Naive thymus-derived CD8-positive, alpha-beta T cell (primary cell): ENCODE data around the gene HOXB5. TPM values are rescaled to one million over a fixed set of nuclear protein-coding genes. Genes with fewer than 3 reads are reported as not detected.

Experiments used
- ATAC-seq, 2 donors: fragments of 150-1000 bp; cut with Tn5 transposase in 1 of 2; sonication (Bioruptor Pico), chemical (Tn5 transposase) in 1 of 2; 1 replicate in 1 of 2; 2 replicates in 1 of 2; pipeline ENCODE4 v1.10.0; 2021; ENCODE audit warnings: mild to moderate bottlenecking in 2 of 2, moderate library complexity in 2 of 2
- POLR2A ChIA-PET: fragments of 350-600 bp; sonication (Branson Sonifier 250); formaldehyde crosslinking; loops from one replicate; lab custom pipeline; 2021; ENCODE audit warnings: antibody characterized with exemption; lab: Charles Lee
- DNase-seq, 10 donors: peaks; one replicate each; pipeline versions ENCODE4 v3.0.0 to v3.0.0-alpha.2; 2020 to 2022
- H3K27ac Mint-ChIP-seq, 10 donors: one replicate each; pipeline ENCODE4 v1.8.0; 2020 to 2022; ENCODE audit warnings: mild to moderate bottlenecking in 10 of 10, mixed read lengths in 10 of 10, moderate library complexity in 4 of 10, inconsistent platforms in 1 of 10
- H3K27me3 Mint-ChIP-seq, 5 donors: one replicate each; pipeline ENCODE4 v1.8.0; 2021 to 2022; ENCODE audit warnings: mixed read lengths in 5 of 5
- H3K36me3 Mint-ChIP-seq, 3 donors: one replicate each; pipeline ENCODE4 v1.8.0; 2020 to 2022; ENCODE audit warnings: mixed read lengths in 3 of 3, mild to moderate bottlenecking in 2 of 3, inconsistent platforms in 1 of 3
- H3K4me1 Mint-ChIP-seq, 4 donors: one replicate each; pipeline ENCODE4 v1.8.0; 2021 to 2022; ENCODE audit warnings: mixed read lengths in 4 of 4
- H3K4me3 Mint-ChIP-seq, 10 donors: one replicate each; pipeline ENCODE4 v1.8.0; 2020 to 2022; ENCODE audit warnings: mild to moderate bottlenecking in 10 of 10, mixed read lengths in 10 of 10, moderate library complexity in 6 of 10, inconsistent platforms in 1 of 10
- H3K9me3 Mint-ChIP-seq, 9 donors: one replicate each; pipeline ENCODE4 v1.8.0; 2020 to 2022; ENCODE audit warnings: mixed read lengths in 9 of 9, mild to moderate bottlenecking in 3 of 9, inconsistent platforms in 1 of 9, moderate library complexity in 1 of 9
- polyA plus RNA-seq, 3 donors: library from polyadenylated mRNA; unstranded; fragments of 300-500 nt; fragmentation: Illumina TruSeq; gene quantifications; one replicate each; pipeline ENCODE4 v1.2.3, GENCODE V29; 2021
- total RNA-seq, 8 experiments: library from RNA in 2 of 8; stranded (reverse) in 2 of 8; gene quantifications; one replicate each; pipeline ENCODE4 v1.2.3 and lab custom pipeline; 2021 to 2026

Gene HOXB5
- total and polyA plus RNA-seq, 5 experiments from 2014 or later: not detected

DNA sequence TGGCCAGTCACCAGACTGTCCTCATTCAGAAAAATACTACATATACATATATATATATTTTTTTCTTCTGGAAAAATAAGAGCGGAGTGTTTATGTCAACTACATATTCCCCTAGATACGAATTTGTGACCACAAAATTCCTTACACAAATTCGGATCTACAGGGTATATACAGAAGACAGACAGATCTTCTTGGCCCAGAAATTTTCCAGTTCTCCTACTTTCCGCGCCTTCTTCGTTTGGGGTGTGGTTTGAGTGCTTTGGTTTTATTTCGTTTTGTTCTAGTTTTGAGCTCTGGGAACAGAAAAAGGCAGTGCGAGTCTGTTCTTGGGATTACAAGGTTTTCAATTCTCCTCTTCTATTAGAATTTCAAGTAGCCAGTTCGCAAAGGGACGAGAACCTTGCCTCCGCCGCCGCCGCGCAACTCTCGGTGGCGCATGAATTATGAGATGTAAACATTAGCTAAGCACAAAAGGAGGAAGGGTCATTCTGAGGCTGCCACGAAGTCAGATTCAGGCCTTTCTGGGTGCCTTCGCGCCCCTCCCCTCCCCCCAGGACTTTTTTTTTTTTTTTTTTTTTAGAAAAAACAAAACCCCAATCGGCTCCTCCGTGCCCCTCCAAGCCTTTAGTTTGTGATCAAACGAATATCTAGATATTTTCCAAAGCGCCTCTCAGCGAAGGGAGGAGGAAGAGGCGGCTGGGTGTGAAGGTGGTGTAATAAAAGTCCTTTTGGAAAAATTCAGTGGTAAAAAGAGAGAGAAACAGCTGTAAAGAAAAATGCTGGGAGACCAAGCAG lies 13.6 kb downstream of the HOXB5 start:
- H3K4me3 Mint-ChIP-seq: peak overlapping the region in 9 of 10 donors; percentile 53 to 96 (median 87)
- peaks cover 0 to 2% (median 0%) of the 10 kb centered on the region in 3 donors for H3K36me3 Mint-ChIP-seq
- DNase-seq (no peak), ATAC-seq (no peak)
- POLR2A ChIA-PET: interaction anchor here (0.6 to 0.7 kb wide), 2 partner anchors 34 to 128 kb away, joined by 3 to 4 read pairs; no protein-coding TSS in a partner anchor
- H3K9me3 Mint-ChIP-seq: no peaks in the 10 kb centered on the region
- H3K27me3 Mint-ChIP-seq: peaks cover 41 to 76% (median 60%) of the 10 kb centered on the region in 5 donors
- H3K4me1 Mint-ChIP-seq: peaks cover 13 to 62% (median 45%) of the 10 kb centered on the region in 4 donors
- H3K27ac Mint-ChIP-seq: no peak overlapping the region

DNA sequence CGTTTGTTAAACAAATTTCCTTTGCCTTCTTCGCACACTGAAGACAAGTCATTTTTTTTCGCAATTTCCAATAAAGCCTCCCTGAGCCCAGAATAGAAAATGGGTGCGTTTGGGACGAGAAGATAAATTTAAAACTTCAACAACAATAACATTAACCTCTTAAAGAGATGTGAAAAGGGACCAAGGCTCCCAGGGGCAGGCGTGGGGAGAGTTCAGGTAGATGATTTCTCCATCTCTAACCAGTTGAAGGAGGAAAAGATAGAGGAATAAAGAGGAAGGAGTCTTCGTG lies 14.2 kb downstream of the HOXB5 start:
- Mint-ChIP-seq H3K27me3 (peaks cover 39 to 70% (median 55%) of the 10 kb centered on the region in 5 donors), H3K9me3 (no peaks in the 10 kb centered on the region), H3K4me3 (peak overlapping the region; percentile 86 to 96 (median 90)), H3K36me3 (no peaks in the 10 kb centered on the region), H3K27ac (peak overlapping the region in 1 of 10 donors; percentile 53), H3K4me1 (peaks cover 11 to 62% (median 42%) of the 10 kb centered on the region in 4 donors)
- POLR2A ChIA-PET: interaction anchor here (0.9 kb wide), 1 partner anchor 38 kb away, joined by 6 read pairs; no protein-coding TSS in a partner anchor
- DNase-seq (no peak), ATAC-seq (no peak)

DNA sequence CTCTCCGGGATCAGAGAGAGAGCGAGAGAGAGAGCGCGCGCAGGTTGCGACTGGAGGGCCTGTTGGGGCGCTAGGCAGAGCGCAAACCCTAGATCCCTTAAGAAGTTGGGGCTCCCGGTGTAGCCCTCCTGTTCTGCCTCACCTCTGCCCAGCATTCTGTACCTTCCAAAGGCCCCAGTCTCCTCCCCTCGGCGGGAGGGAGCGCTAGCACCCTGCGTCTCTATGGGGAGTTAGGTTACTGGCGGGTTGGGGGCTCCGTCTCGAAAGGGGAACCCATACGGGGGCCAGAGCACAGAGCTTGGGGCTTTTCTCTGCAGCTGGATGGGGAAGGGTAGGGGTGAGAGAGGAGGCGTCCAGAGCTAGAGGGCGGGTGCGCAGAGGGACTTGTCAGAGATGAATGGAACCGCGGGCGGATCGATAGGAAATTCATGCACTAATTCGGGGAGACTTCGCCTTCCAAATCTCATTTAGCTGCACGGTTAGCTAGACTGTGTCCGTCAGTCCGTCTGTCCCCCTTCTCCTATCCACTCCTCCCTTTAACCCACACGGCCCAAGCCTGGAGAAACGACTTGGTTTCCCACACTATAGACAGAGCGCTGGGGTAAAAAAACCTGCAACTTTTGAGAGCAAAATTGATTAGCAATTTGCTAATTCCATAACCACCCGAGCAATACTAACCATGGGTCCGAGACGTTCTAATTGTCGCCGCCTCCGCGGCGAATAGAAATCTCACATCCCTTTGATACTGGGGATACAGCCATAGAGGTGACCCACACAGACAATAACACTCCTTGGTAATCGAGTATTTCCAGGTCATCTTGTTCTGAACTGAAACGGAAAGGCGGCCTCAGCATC lies 14.7 kb downstream of the HOXB5 start:
- Mint-ChIP-seq H3K27ac (peak overlapping the region in 9 of 10 donors; percentile 34 to 91 (median 72)), H3K4me1 (peaks cover 11 to 60% (median 42%) of the 10 kb centered on the region in 4 donors)
- DNase-seq: no peak

DNA sequence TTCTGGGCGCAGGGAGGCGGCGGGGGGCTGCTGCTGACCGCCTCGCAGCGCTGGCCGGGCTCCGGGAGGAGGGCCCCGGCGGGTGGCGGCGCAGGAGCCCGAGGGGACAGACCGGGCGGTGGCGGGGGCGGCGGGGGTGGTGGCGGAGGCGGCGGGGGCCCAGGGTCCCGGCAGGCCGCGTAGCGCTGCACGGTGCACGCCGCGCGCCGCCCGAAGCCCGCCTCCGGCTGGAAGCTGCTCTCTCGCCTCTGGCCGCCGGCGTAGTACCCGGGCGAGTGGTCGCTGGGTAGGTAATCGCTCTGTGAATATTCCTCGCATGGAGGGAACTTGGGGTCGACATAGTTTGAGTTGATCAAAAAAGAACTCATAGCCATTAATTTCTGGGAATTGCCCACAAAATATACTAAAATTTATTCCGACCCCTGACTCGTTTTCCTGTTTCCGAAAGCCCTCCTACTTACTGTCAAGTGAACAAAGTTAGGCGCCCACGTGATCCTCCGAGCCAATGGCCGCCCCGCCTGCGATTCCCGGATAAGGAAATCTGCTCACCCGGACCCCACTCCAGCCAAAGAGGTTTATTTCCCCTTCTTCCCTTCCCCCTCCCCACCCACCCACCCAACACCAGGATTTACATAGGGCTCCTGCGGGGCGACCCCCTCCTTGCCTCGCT lies 15.5 kb downstream of the HOXB5 start, which contains the start of gene HOXB4:
TSS of gene HOXB4 (minus strand) at position 405 of the 670 bp plus-strand sequence. CDS start at position 374, 31 bp downstream.
- H3K27me3 Mint-ChIP-seq: peaks cover 36 to 59% (median 54%) of the 10 kb centered on the region in 5 donors
- H3K4me1 Mint-ChIP-seq: peaks cover 11 to 65% (median 43%) of the 10 kb centered on the region in 4 donors
- no peaks in the 10 kb centered on the region for H3K36me3 Mint-ChIP-seq
- POLR2A ChIA-PET: interaction anchor here (0.9 to 2.2 kb wide), 5 partner anchors 9 to 36 kb away, joined by 3 to 9 read pairs (median 5); partner anchors contain the start of gene HOXB5
- peak within 1 kb of the TSS; percentile 43 to 91 (median 80) for H3K27ac Mint-ChIP-seq
- DNase-seq (peak; percentile 34 to 80 (median 56)), ATAC-seq (peak; percentile 77 to 78)
- H3K9me3 Mint-ChIP-seq: no peaks in the 10 kb centered on the region
- peak within 1 kb of the TSS; percentile 86 to 96 (median 90) for H3K4me3 Mint-ChIP-seq

More for the DNA sequence above, 14.7 kb downstream of the HOXB5 start:
- peaks cover 39 to 66% (median 54%) of the 10 kb centered on the region in 5 donors for H3K27me3 Mint-ChIP-seq
- H3K9me3 Mint-ChIP-seq: no peaks in the 10 kb centered on the region
- peak overlapping the region; percentile 86 to 96 (median 90) for H3K4me3 Mint-ChIP-seq
- ATAC-seq: peak; percentile 58 to 59
- POLR2A ChIA-PET: interaction anchor here (0.9 to 2.2 kb wide), 4 partner anchors 8 to 37 kb away, joined by 3 to 9 read pairs (median 6); partner anchors contain the start of gene HOXB5
- H3K36me3 Mint-ChIP-seq: no peaks in the 10 kb centered on the region

DNA sequence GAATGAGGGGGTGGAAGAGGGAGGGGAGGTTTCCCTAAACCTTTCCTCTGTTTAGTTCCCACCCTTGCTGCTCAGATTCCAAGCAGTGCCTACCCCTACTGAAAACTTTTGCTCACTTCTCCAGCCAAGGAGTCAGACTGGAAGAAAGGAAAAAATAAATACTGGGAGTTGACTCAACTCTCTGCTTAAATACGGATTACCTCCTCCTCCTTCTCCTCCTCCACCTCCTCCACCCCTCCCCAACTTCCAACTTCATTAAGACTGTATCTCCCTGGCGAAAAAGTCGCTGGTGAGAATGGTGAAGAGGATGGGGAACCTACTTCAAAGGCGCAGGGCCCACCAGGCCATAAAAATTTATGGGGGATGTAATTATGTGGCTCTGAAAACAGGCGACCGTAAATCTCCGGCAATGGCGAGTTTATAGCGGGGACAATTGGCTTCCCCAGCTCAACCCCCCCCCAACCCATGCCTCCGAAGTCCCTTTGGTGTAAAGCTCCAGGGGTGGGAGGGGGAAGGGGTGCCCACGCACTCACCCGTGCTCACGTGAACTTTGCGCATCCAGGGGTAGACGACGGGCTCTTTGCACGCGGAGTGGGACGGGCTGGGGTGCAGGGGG lies 16.1 kb downstream of the HOXB5 start:
- Mint-ChIP-seq H3K27me3 (peaks cover 31 to 52% (median 48%) of the 10 kb centered on the region in 5 donors), H3K27ac (peak overlapping the region in 4 of 10 donors; percentile 56 to 73 (median 60)), H3K36me3 (no peaks in the 10 kb centered on the region)

DNA sequence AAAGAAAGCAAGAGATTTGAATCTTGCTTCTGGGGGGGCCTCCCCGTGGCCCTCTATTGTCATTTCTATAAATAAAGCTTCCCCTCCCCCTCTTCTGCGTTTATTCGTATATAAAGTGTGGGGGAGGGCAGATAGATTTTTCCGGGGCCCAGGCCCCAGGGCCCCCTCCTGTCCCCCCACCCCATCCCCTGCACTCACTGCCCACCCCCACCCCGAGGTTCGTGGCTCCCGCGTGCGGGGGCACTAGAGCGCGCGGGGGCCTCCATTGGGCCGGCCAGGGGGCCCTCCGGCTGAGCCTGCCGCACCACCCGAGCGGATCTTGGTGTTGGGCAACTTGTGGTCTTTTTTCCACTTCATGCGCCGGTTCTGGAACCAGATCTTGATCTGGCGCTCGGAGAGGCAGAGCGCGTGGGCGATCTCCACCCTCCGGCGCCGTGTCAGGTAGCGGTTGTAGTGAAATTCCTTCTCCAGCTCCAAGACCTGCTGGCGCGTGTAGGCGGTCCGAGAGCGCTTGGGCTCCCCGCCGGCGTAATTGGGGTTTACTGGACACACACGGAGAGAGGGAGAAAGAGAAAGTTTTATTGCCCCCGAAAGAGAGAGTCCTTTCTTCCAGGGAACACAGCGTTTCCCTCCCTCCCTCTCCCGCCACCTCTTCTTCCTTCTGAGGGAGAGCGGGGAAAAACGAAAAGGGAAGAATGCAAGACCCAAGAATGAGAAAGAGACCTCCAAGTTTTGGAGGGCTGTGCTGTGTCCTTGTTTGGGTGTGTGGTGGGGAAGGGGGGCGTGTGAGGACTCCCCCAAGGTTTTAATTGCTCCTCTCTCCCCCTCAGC lies 16.9 kb downstream of the HOXB5 start:
- Mint-ChIP-seq H3K27me3 (peaks cover 28 to 45% (median 44%) of the 10 kb centered on the region in 5 donors), H3K4me1 (peaks cover 11 to 58% (median 38%) of the 10 kb centered on the region in 4 donors)
- no peak for ATAC-seq

More for the DNA sequence above, 16.1 kb downstream of the HOXB5 start:
- ATAC-seq: peak; percentile 22 to 38
- DNase-seq: no peak
- H3K4me3 Mint-ChIP-seq: peak overlapping the region; percentile 55 to 87 (median 83)
- H3K4me1 Mint-ChIP-seq: peaks cover 11 to 62% (median 41%) of the 10 kb centered on the region in 4 donors
- no peaks in the 10 kb centered on the region for H3K9me3 Mint-ChIP-seq
- POLR2A ChIA-PET: interaction anchor here (1.0 to 2.2 kb wide), 4 partner anchors 9 to 34 kb away, joined by 3 to 9 read pairs (median 4); no protein-coding TSS in a partner anchor

DNA sequence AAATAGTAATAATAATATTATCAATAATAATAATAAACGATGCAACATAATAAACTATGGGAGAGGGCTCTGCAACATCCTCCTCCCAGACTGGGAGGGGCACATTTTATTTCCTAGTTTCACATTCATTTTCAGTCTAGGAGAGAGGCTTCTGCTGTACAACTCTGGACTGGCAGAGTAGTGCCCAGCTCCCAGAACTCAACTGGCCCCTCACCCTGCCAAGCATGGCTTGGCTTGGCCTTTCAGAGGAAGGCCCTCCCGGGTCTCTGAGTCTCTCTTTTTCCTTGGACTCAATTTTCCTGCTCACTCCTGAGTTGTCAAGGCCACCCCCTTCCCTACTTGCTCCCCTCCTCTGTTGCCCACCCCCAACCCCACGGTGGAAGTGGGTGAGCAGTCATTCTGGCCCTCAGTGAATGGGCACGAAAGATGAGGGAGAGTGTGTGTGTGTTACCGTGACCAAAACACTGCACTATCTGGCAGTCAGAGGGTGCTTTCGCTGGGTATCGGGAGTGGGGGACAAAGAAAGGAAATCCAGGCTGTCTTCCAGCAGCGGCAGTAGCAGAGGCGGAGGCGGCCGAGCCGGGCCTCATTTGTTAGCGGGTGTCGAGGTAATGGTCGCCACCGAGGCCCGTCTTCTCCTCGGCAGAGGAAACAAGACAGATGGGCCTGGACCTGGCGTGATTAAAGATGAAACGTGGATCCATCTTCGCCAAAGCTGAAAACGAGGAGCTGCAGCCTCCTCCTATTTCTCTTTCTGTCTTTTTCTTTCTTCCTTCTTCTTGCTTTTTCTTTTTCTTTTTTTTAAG lies 17.7 kb downstream of the HOXB5 start:
- peaks cover 11 to 51% (median 31%) of the 10 kb centered on the region in 4 donors for H3K4me1 Mint-ChIP-seq
- no peaks in the 10 kb centered on the region for H3K9me3 Mint-ChIP-seq
- DNase-seq: no peak
- ATAC-seq: no peak
- no peaks in the 10 kb centered on the region for H3K36me3 Mint-ChIP-seq
- POLR2A ChIA-PET: interaction anchor here (1.5 kb wide), 1 partner anchor 10 kb away, joined by 4 read pairs; no protein-coding TSS in a partner anchor
- H3K27me3 Mint-ChIP-seq: peaks cover 23 to 37% (median 36%) of the 10 kb centered on the region in 5 donors
- peak overlapping the region in 2 of 10 donors; percentile 19 to 79 for H3K27ac Mint-ChIP-seq
- peak overlapping the region in 2 of 10 donors; percentile 38 to 52 for H3K4me3 Mint-ChIP-seq

More for the DNA sequence above, 16.9 kb downstream of the HOXB5 start:
- H3K36me3 Mint-ChIP-seq: no peaks in the 10 kb centered on the region
- peak overlapping the region in 2 of 10 donors; percentile 51 to 70 for H3K27ac Mint-ChIP-seq
- peak overlapping the region; percentile 59 to 87 (median 83) for H3K4me3 Mint-ChIP-seq
- H3K9me3 Mint-ChIP-seq: no peaks in the 10 kb centered on the region
- no peak for DNase-seq
- POLR2A ChIA-PET: interaction anchor here (1.0 to 2.2 kb wide), 2 partner anchors 20 to 30 kb away, joined by 3 to 9 read pairs; no protein-coding TSS in a partner anchor

DNA sequence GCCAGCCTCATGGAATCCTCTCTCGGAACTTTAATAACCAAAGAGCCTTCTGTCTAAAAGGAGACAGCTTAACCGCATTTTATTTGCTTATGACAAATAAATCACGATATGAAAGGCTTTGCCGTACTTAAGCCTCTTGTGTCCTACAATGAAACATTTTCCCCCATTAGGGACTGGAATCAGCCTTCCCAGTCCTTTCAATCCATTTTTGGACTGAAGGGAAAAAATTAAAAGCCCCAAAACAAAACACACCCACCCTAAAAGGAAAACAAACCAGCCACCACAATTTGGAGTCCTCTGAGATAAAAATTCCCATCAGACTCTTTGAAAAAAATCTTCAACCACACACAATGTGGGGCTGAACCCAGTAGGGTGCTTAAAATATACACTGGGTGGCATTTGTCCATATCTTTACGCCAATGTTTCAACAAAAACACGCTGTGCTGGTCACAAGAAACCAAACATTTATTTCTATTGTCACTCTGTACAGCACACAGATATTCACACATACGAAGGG lies 18.5 kb downstream of the HOXB5 start:
- POLR2A ChIA-PET: interaction anchor here (1.1 to 1.5 kb wide), 2 partner anchors 9 to 121 kb away, joined by 3 to 4 read pairs; no protein-coding TSS in a partner anchor
- no peak for DNase-seq
- Mint-ChIP-seq H3K9me3 (no peaks in the 10 kb centered on the region), H3K36me3 (no peaks in the 10 kb centered on the region), H3K27ac (no peak overlapping the region), H3K4me3 (no peak overlapping the region), H3K27me3 (peaks cover 17 to 29% (median 29%) of the 10 kb centered on the region in 5 donors), H3K4me1 (peaks cover 11 to 45% (median 27%) of the 10 kb centered on the region in 4 donors)
- no peak for ATAC-seq

DNA sequence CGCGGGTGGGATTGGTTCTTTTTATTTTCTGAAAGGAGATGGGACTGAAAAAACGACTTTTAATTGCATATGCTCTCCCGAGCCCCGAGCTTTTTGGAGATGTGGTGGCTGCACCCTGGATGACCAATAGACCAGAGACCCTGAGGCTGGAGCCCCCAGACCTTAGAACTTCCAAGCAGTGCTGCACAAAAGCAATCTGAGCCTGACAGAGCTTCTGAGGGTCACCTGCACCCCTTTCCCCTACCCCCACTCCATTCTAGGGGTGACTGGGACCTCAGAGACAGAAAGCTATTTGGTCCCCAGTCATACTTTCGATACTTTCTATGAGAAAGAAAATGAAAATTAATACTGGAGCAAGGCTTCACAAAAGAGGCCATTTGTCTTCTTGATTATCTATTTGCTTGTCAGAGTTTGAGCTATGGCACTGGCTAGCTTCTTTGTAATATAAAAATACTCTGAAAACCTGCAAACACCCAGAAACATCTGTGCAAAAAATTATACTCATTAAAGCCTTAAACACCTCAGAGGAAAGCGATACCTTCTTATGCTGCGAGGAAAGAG lies 19.0 kb downstream of the HOXB5 start:
- no peak overlapping the region for H3K4me3 Mint-ChIP-seq
- no peak overlapping the region for H3K27ac Mint-ChIP-seq

More for the DNA sequence above, 19.0 kb downstream of the HOXB5 start:
- POLR2A ChIA-PET: interaction anchor here (0.7 to 1.5 kb wide), 3 partner anchors 8 to 121 kb away, joined by 3 to 4 read pairs (median 3); no protein-coding TSS in a partner anchor
- DNase-seq (no peak), ATAC-seq (no peak)
- Mint-ChIP-seq H3K36me3 (no peaks in the 10 kb centered on the region), H3K4me1 (peaks cover 9 to 41% (median 25%) of the 10 kb centered on the region in 4 donors), H3K9me3 (no peaks in the 10 kb centered on the region), H3K27me3 (peaks cover 16 to 27% (median 24%) of the 10 kb centered on the region in 5 donors)
